ENCODE results near the gene CARM1.

- TF ChIP-seq, protein P1, sequence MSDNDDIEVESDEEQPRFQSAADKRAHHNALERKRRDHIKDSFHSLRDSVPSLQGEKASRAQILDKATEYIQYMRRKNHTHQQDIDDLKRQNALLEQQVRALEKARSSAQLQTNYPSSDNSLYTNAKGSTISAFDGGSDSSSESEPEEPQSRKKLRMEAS (IDR thresholded peaks at IDR 0.05; ENCODE audit: insufficient read depth, insufficient read length) = no peak
- TF ChIP-seq FOS (IDR thresholded peaks at IDR 0.05; ENCODE audit: borderline replicate concordance, insufficient read depth, low read length) (no peak), CTCF (IDR thresholded peaks at IDR 0.05; ENCODE audit: extremely low read depth in 1 of 2, insufficient read depth in 1 of 2, low read depth in 1 of 2, low read length in 2 of 2) (no peak), POLR2AphosphoS5 (IDR thresholded peaks at IDR 0.05; ENCODE audit: insufficient read depth, low read depth, low read length) (no peak), JUN (IDR thresholded peaks at IDR 0.05; ENCODE audit: borderline replicate concordance, insufficient read depth, insufficient read length, low read depth) (no peak)
Observed at GRCh38 chr19:10915130-10916091, 44.1 kb downstream of the CARM1 start.
